Breast epithelium (tissue), 3 donors: ENCODE results near the gene TMEM167B.

Experiments used
- POLR2A ChIP-seq: fragments of 450-650 bp; IDR thresholded peaks from one replicate; pipeline ENCODE4 v1.6.1; 2016; ENCODE audit warnings: antibody characterized with exemption, mild to moderate bottlenecking, moderate library complexity
- TF ChIP-seq, protein P1 (sequence below), 3 donors: fragments of 450-650 bp; IDR thresholded peaks; one replicate each; pipeline ENCODE4 v1.5.1; 2016 to 2017; ENCODE audit warnings: antibody characterized with exemption in 3 of 3, mild to moderate bottlenecking in 3 of 3, moderate library complexity in 3 of 3

DNA sequence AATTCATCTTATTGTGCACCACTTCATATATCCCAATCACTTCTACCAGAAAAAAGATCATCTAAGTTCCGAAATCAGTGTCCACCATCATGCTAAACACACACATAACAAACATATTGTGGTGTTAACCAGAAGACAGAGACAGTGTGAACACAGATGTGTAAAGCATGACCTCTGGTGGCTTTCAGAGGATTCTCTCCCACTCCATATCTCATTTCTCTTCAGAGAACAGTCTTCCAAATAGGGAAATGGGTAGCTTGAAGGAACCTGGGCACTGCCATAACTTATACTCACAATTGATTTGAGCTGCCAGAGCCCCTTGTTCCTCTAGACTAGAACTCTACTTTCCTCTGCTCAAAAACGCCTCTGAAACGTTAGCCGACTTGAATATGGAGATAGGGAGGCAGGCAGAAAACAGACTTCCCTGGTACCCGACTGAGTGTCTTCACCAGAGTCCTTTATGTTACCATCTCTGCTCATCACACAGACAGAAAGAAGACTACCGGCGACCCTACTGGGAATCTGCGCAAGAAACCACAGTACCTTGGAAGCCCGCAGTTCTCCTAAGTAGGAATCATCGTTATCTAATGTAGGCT is 21.6 kb downstream of the TMEM167B start:
- TF ChIP-seq, protein P1, sequence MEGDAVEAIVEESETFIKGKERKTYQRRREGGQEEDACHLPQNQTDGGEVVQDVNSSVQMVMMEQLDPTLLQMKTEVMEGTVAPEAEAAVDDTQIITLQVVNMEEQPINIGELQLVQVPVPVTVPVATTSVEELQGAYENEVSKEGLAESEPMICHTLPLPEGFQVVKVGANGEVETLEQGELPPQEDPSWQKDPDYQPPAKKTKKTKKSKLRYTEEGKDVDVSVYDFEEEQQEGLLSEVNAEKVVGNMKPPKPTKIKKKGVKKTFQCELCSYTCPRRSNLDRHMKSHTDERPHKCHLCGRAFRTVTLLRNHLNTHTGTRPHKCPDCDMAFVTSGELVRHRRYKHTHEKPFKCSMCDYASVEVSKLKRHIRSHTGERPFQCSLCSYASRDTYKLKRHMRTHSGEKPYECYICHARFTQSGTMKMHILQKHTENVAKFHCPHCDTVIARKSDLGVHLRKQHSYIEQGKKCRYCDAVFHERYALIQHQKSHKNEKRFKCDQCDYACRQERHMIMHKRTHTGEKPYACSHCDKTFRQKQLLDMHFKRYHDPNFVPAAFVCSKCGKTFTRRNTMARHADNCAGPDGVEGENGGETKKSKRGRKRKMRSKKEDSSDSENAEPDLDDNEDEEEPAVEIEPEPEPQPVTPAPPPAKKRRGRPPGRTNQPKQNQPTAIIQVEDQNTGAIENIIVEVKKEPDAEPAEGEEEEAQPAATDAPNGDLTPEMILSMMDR (IDR thresholded peaks at IDR 0.05) = no peak
- no peak for TF ChIP-seq POLR2A
